Testis (tissue), 3 donors: ENCODE measurements around the gene LRRC3. TPM values are rescaled to one million over a fixed set of nuclear protein-coding genes. Genes with fewer than 3 reads are reported as not detected.

Experiments used
- DNase-seq: peaks from one replicate; pipeline ENCODE4 v3.0.0-alpha.2; 2019
- H3K27ac ChIP-seq, 2 donors: fragments of 200-600 bp; sonication (generic); one replicate each; pipeline ENCODE4 v1.5.1; 2019
- H3K27me3 ChIP-seq: fragments of 200-600 bp; sonication (generic); one replicate; pipeline ENCODE4 v1.5.1; 2019
- H3K36me3 ChIP-seq: fragments of 200-600 bp; sonication (generic); one replicate; pipeline ENCODE4 v1.5.1; 2017; ENCODE audit warnings: low read depth; ENCODE audit errors: missing control alignments
- H3K4me1 ChIP-seq: fragments of 200-600 bp; sonication (generic); one replicate; pipeline ENCODE4 v1.5.1; 2019
- H3K4me3 ChIP-seq, 2 donors: fragments of 200-600 bp; sonication (generic); one replicate each; pipeline ENCODE4 v1.5.1; 2017 to 2019
- H3K9me3 ChIP-seq: fragments of 200-600 bp; sonication (generic); one replicate; pipeline ENCODE4 v1.5.1; 2017
- POLR2A ChIP-seq: fragments of 450-650 bp; IDR thresholded peaks from one replicate; pipeline ENCODE4 v1.6.1; 2017; ENCODE audit warnings: antibody characterized with exemption, mild to moderate bottlenecking, moderate library complexity
- WGBS, 2 donors: methylation state at CpG; one replicate each; pipeline ENCODE4 v1.1.5; 2018; 5-methylcytosine and 5-hydroxymethylcytosine counted together
- intact Hi-C: fragments of 100-400 bp; cut with DNase I; formaldehyde crosslinking; loops from one replicate; pipeline ENCODE4 v1.15.1; 2023; ENCODE audit warnings: low total_unique reads
- polyA plus RNA-seq: library from polyadenylated mRNA; stranded (reverse); fragments of 350-450 nt; fragmentation: Illumina TruSeq; extraction: RNeasy Lipid Tissue Mini Kit (QIAGEN cat#74804); gene quantifications from one replicate; pipeline ENCODE4 v1.2.3, GENCODE V29; 2014; ENCODE audit warnings: low read depth, low replicate concordance; ENCODE audit not compliant: insufficient read depth
- total RNA-seq, 2 donors: library from RNA; depleted of rRNA; stranded (reverse); fragments of >200 nt; gene quantifications; one replicate each; pipeline ENCODE4 v1.2.3, GENCODE V29; 2016
- TF ChIP-seq, protein P1 (sequence below), 3 experiments: fragments of 450-650 bp in 2 of 3; fragments of 200-600 bp in 1 of 3; sonication (generic) in 1 of 3; IDR thresholded peaks; one replicate each; pipeline ENCODE4 v1.5.1; 2016 to 2019; ENCODE audit warnings: antibody characterized with exemption in 3 of 3, mild to moderate bottlenecking in 2 of 3, moderate library complexity in 1 of 3

LRRC3 gene
- total and polyA plus RNA-seq, 3 donors from 2014 or later: 4.9 to 11.8 (median 8.3) TPM

DNA sequence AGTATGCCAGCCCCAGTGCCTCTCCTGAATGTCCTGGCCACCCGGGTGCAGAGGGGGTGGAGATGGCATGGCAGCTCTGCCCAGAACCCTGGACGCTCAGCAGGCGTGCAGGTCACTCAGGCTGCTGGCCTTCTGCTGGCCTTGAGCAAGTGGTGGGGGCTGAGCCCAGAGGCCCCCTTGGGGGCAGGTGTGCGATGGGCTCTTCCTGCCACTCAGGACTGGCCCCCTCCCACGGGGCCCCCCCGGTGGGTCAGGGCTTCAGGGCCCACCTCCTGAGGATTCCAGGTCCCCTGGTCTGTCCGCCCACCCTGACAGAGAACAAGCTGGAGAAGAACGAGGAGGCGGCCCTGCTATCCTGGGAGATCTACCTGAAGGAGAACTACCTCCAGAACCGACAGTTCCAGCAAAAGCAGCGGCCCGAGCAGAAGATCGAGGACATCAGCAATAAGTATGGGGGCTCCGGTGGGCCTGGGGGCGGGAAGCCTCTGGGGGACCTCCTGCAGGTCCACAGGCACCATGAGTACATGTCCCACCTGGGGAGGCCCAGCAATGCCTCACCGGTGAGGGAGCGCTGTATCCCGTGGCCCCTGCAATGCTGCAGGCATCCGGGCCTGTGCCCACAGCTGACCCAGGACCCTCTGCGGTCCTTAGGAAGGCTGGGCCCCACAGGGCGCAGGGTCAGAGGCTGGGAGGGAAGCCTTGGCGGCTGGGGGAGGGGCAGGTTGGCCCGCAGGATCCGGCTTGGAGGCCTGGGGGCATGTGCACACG, 37.0 kb upstream of the LRRC3 start:
- Histone ChIP-seq H3K4me1 (no peaks in the 10 kb centered on the region), H3K9me3 (no peaks in the 10 kb centered on the region), H3K27ac (no peak overlapping the region), H3K27me3 (no peaks in the 10 kb centered on the region), H3K4me3 (no peak overlapping the region), H3K36me3 (no peaks in the 10 kb centered on the region)
- intact Hi-C loops: no loop called here
- no peak for TF ChIP-seq POLR2A
- TF ChIP-seq, protein P1, sequence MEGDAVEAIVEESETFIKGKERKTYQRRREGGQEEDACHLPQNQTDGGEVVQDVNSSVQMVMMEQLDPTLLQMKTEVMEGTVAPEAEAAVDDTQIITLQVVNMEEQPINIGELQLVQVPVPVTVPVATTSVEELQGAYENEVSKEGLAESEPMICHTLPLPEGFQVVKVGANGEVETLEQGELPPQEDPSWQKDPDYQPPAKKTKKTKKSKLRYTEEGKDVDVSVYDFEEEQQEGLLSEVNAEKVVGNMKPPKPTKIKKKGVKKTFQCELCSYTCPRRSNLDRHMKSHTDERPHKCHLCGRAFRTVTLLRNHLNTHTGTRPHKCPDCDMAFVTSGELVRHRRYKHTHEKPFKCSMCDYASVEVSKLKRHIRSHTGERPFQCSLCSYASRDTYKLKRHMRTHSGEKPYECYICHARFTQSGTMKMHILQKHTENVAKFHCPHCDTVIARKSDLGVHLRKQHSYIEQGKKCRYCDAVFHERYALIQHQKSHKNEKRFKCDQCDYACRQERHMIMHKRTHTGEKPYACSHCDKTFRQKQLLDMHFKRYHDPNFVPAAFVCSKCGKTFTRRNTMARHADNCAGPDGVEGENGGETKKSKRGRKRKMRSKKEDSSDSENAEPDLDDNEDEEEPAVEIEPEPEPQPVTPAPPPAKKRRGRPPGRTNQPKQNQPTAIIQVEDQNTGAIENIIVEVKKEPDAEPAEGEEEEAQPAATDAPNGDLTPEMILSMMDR (IDR thresholded peaks at IDR 0.05): no peak
- WGBS, 2 donors: 87 to 89% methylated on average over 13 to 25 of the region's 25 CpGs
- DNase-seq: no peak

DNA sequence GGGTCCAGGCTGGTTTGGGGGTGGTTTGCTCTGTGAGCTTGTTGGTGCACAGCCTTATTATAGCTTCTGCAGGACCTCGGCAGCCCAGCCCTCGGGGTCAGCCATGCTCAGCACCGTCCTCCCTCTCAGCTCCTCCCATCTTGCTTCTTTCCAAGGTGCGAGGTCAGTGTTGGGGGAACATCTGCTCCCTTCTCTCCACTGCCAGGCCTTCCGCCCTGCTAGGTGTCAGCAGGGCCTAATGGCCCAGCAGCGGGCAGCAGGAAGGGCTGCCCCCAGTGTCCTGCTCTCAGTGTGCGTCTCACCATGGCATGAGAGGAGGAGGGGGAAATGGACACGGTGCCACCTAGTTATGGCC, 36.5 kb upstream of the LRRC3 start:
- intact Hi-C loops: no loop called here
- Histone ChIP-seq H3K36me3 (no peaks in the 10 kb centered on the region), H3K9me3 (no peaks in the 10 kb centered on the region), H3K27me3 (no peaks in the 10 kb centered on the region), H3K27ac (no peak overlapping the region), H3K4me1 (no peaks in the 10 kb centered on the region), H3K4me3 (no peak overlapping the region)
- DNase-seq: no peak
- 92 to 94% methylated on average over 6 to 8 of the region's 8 CpGs for WGBS, 2 donors
- TF ChIP-seq, protein P1 (IDR thresholded peaks at IDR 0.05): no peak
- no peak for TF ChIP-seq POLR2A

DNA sequence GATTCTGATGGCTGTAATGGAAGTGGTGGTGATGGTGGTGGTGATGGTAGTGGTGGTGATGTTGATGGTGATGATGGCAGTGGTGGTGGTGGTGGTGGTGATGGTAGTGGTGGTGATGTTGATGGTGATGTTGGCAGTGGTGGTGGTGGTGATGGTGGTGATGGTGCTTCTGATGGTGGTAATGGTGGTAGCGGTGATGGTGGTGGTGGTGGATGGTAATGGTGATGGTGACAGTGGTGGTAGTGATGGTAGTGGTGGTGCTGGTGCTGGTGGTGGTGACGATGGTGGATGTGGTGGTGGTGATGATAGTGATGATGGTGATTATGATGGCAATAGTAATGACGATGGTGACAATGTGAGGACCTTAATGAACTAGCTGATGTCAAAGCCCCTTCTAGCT, 35.6 kb upstream of the LRRC3 start:
- Histone ChIP-seq H3K27ac (no peak overlapping the region), H3K4me1 (no peaks in the 10 kb centered on the region), H3K4me3 (no peak overlapping the region), H3K36me3 (no peaks in the 10 kb centered on the region), H3K9me3 (no peaks in the 10 kb centered on the region), H3K27me3 (no peaks in the 10 kb centered on the region)
- no peak for DNase-seq
- WGBS, 2 donors: 95 to 98% methylated on average over 3 of the region's 3 CpGs
- intact Hi-C loops: no loop called here
- TF ChIP-seq, protein P1 (IDR thresholded peaks at IDR 0.05): no peak
- TF ChIP-seq POLR2A: no peak

DNA sequence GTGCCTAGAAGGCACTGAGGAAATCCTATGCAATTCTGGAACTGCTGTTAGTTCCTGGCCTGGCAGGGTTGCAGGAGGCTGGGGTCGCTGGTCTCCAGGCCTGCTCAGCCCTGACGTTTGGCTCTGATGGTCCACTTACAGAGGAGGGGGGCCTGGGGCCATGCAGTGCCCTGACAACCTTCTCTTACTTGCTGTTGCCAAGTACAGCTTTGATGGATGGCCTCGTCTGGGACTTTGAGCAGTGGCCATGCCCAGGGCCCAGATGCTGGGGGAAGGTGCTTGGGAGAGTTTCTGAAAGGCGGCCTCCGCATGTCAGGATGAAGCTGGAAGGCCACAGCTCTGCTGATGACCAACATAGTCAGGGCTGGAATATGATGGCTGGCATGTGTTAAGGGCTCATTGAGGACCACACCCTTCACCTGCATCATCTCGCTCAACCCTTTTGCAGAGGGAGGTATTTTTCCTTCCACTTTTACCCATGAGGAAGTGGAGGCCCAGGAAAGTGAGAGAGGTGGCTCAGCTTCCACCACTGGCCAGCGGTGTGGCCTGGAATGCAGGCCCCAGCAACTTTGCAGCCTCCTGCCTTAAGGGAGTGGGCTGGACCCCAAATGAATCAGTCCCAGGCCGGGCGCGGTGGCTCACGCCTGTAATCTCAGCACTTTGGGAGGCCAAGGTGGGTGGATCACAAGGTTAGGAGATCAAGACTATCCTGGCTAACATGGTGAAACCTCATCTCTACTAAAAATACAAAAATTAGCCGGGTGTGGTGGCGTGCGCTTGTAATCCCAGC, 34.7 kb upstream of the LRRC3 start:
- intact Hi-C loops: no loop called here
- Histone ChIP-seq H3K27ac (no peak overlapping the region), H3K4me1 (no peaks in the 10 kb centered on the region), H3K27me3 (no peaks in the 10 kb centered on the region), H3K36me3 (no peaks in the 10 kb centered on the region), H3K4me3 (no peak overlapping the region), H3K9me3 (no peaks in the 10 kb centered on the region)
- 90 to 100% methylated on average over 6 to 14 of the region's 14 CpGs for WGBS, 2 donors
- TF ChIP-seq POLR2A: no peak
- TF ChIP-seq, protein P1 (IDR thresholded peaks at IDR 0.05): no peak
- no peak for DNase-seq
